GM18526 (cell line): ENCODE results near the gene EEF2K.

Source experiments
- POLR2A ChIP-seq: IDR thresholded peaks from 3 replicates; pipeline ENCODE4 v1.6.1; 2011; ENCODE audit not compliant: insufficient read length; ENCODE audit errors: extremely low read depth

EEF2K gene

GRCh38 chr16:22206013-22206841 is at the start of gene EEF2K:
EEF2K (plus strand) TSS chr16:22206278; CDS start chr16:22225730, 19,452 bp downstream.
- TF ChIP-seq POLR2A: peak; percentile 72

- TF ChIP-seq POLR2A: no peak
Observed at GRCh38 chr16:22161401-22161800, 44.7 kb upstream of the EEF2K start.

- TF ChIP-seq POLR2A: no peak
Observed at GRCh38 chr16:22161999-22162655, 44.0 kb upstream of the EEF2K start, which contains the start of gene SDR42E2. SDR42E2 (plus strand) TSS chr16:22162506; CDS start chr16:22165583, 3,077 bp downstream.

- no peak for TF ChIP-seq POLR2A
Observed at GRCh38 chr16:22162656-22163009, 43.4 kb upstream of the EEF2K start.

GRCh38 chr16:22163806-22164205 is 42.3 kb upstream of the EEF2K start:
- TF ChIP-seq POLR2A: no peak

GRCh38 chr16:22164482-22164881 is 41.6 kb upstream of the EEF2K start:
- no peak for TF ChIP-seq POLR2A

GRCh38 chr16:22165508-22166285 is 40.4 kb upstream of the EEF2K start:
- TF ChIP-seq POLR2A: no peak

GRCh38 chr16:22171953-22172352 is 34.1 kb upstream of the EEF2K start:
- no peak for TF ChIP-seq POLR2A

- no peak for TF ChIP-seq POLR2A
Observed at GRCh38 chr16:22174642-22175041, 31.4 kb upstream of the EEF2K start.

- TF ChIP-seq POLR2A: no peak
Observed at GRCh38 chr16:22177968-22178930, 27.8 kb upstream of the EEF2K start.

GRCh38 chr16:22181426-22181825 is 24.7 kb upstream of the EEF2K start:
- TF ChIP-seq POLR2A: no peak

GRCh38 chr16:22181843-22182242 is 24.2 kb upstream of the EEF2K start:
- no peak for TF ChIP-seq POLR2A

GRCh38 chr16:22183335-22183734 is 22.7 kb upstream of the EEF2K start:
- TF ChIP-seq POLR2A: no peak

GRCh38 chr16:22183901-22184614 is 22.0 kb upstream of the EEF2K start:
- TF ChIP-seq POLR2A: no peak
